HCT116 (cell line): Measurements from ENCODE around the gene NGF. TPM values are rescaled to one million over a fixed set of nuclear protein-coding genes. Genes with fewer than 3 reads are reported as not detected.
A peak's percentile ranks its signal among the peaks of the same experiment; 100 is the strongest.

Experiments
- ATAC-seq: fragments of 200-7000 bp; cut with Tn5 transposase; 2 replicates; pipeline ENCODE4 v1.9.1; 2020; ENCODE audit warnings: mild to moderate bottlenecking, moderate library complexity
- BruUV-seq: library from RNA; stranded (reverse); fragments of 400-500 nt; replicated peaks from 2 replicates; lab custom pipeline; 2021; lab: Mats Ljungman, UMichigan
- CTCF ChIA-PET: fragments of 300-600 bp; sonication (Branson Sonifier 250); formaldehyde crosslinking; loops from one replicate; lab custom pipeline; 2021; ENCODE audit warnings: antibody characterized with exemption; lab: Charles Lee
- POLR2A ChIA-PET: fragments of 300-600, 350-600 bp; sonication (Branson Sonifier 250); formaldehyde crosslinking; loops from one replicate; lab custom pipeline; 2021; ENCODE audit warnings: antibody characterized with exemption; lab: Charles Lee
- RAD21 ChIA-PET, 2 experiments: fragments of 300-600 bp; sonication (Branson Sonifier 250); formaldehyde crosslinking; loops; one replicate each; lab custom pipeline; 2023; ENCODE audit warnings: low total read pairs in 2 of 2; ENCODE audit not compliant: uncharacterized antibody in 2 of 2, unreplicated experiment in 2 of 2, low non-redundant PET in 1 of 2; lab: Charles Lee
- DNase-seq: peaks from one replicate; pipeline ENCODE4 v3.0.0-alpha.2; 2010; ENCODE audit warnings: low read depth, low spot score
- H2AFZ ChIP-seq: fragments of 200-600 bp; shearing (Covaris generic), sonication (generic); 2 replicates; pipeline ENCODE4 v1.6.1; 2017; ENCODE audit warnings: low read depth, mixed run types, mixed read lengths, antibody characterized with exemption, low read length; ENCODE audit not compliant: poor library complexity, severe bottlenecking
- H3K27ac ChIP-seq: 2 replicates; pipeline ENCODE4 v1.5.1; 2012; ENCODE audit warnings: low read depth, low read length
- H3K27me3 ChIP-seq: fragments of 200-600 bp; sonication (generic); 2 replicates; pipeline ENCODE4 v1.6.1; 2016; ENCODE audit warnings: mixed run types, low read length, mixed read lengths; ENCODE audit not compliant: insufficient read depth
- H3K36me3 ChIP-seq, 2 experiments: fragments of 200-500 bp in 1 of 2; fragments of 200-600 bp in 1 of 2; sonication (Bioruptor generic) in 1 of 2; sonication (generic) in 1 of 2; 2 replicates each; pipeline versions ENCODE4 v1.5.1 to v1.6.1; 2014 to 2016; ENCODE audit warnings: low read length in 2 of 2, inconsistent platforms in 1 of 2, mixed read lengths in 1 of 2, mixed run types in 1 of 2; ENCODE audit not compliant: insufficient read depth in 2 of 2, control insufficient read depth in 1 of 2
- H3K4me1 ChIP-seq, 2 experiments: fragments of 200-600 bp in 1 of 2; sonication (generic) in 1 of 2; 2 replicates each; pipeline versions ENCODE4 v1.5.1 to v1.6.1; 2012 to 2017; ENCODE audit warnings: low read length in 2 of 2, inconsistent platforms in 1 of 2, mild to moderate bottlenecking in 1 of 2, mixed read lengths in 1 of 2, mixed run types in 1 of 2, moderate library complexity in 1 of 2; ENCODE audit not compliant: insufficient read depth in 2 of 2, control insufficient read depth in 1 of 2
- H3K4me2 ChIP-seq: fragments of 200-600 bp; sonication (generic); 2 replicates; pipeline ENCODE4 v1.6.1; 2017; ENCODE audit warnings: mixed run types, low read length, mixed read lengths
- H3K4me3 ChIP-seq, 2 experiments: fragments of 200-600 bp in 1 of 2; sonication (generic) in 1 of 2; replicated peaks in 1 of 2; 2 replicates each; pipeline ENCODE4 v1.5.1; 2011 to 2016; ENCODE audit warnings: low read length in 2 of 2, control low read depth in 1 of 2, low read depth in 1 of 2, mild to moderate bottlenecking in 1 of 2, mixed read lengths in 1 of 2, mixed run types in 1 of 2
- H3K79me2 ChIP-seq: fragments of 200-600 bp; sonication (generic); 2 replicates; pipeline ENCODE4 v1.6.1; 2017; ENCODE audit warnings: mild to moderate bottlenecking, mixed run types, low read length, moderate library complexity, mixed read lengths; ENCODE audit not compliant: insufficient read depth
- H3K9ac ChIP-seq: fragments of 200-600 bp; sonication (generic); 2 replicates; pipeline ENCODE4 v1.6.1; 2016; ENCODE audit warnings: low read length, mixed read lengths
- H3K9me2 ChIP-seq: fragments of 200-600 bp; sonication (generic), shearing (Covaris generic); 2 replicates; pipeline ENCODE4 v1.6.1; 2017; ENCODE audit warnings: mixed run types, mild to moderate bottlenecking, moderate library complexity; ENCODE audit not compliant: insufficient read depth
- H3K9me3 ChIP-seq, 2 experiments: fragments of 200-500 bp in 1 of 2; fragments of 200-600 bp in 1 of 2; sonication (Bioruptor generic) in 1 of 2; sonication (generic) in 1 of 2; 2 replicates each; pipeline ENCODE4 v1.6.1; 2014 to 2017; ENCODE audit warnings: low read length in 2 of 2, mixed read lengths in 2 of 2, inconsistent platforms in 1 of 2, low read depth in 1 of 2, mild to moderate bottlenecking in 1 of 2, mixed run types in 1 of 2, moderate library complexity in 1 of 2; ENCODE audit not compliant: control insufficient read depth in 1 of 2, insufficient read depth in 1 of 2
- H4K20me1 ChIP-seq: fragments of 200-600 bp; sonication (generic), shearing (Covaris generic); 2 replicates; pipeline ENCODE4 v1.6.1; 2017; ENCODE audit warnings: mixed run types, mild to moderate bottlenecking, moderate library complexity; ENCODE audit not compliant: insufficient read depth
- CBX3 ChIP-seq: IDR thresholded peaks from 2 replicates; pipeline ENCODE4 v1.6.1; 2012; ENCODE audit warnings: low read depth
- FOSL1 ChIP-seq: IDR thresholded peaks from 2 replicates; pipeline ENCODE4 v1.6.1; 2012; ENCODE audit warnings: low read depth
- MAX ChIP-seq: IDR thresholded peaks from 2 replicates; pipeline ENCODE4 v1.6.1; 2012
- SIN3A ChIP-seq: IDR thresholded peaks from 2 replicates; pipeline ENCODE4 v1.6.1; 2012; ENCODE audit warnings: low read depth
- SP1 ChIP-seq: IDR thresholded peaks from 2 replicates; pipeline ENCODE4 v1.6.1; 2012; ENCODE audit warnings: low read depth
- ZFX ChIP-seq: fragments of 450-650 bp; IDR thresholded peaks from 2 replicates; pipeline ENCODE4 v1.6.1; 2017
- ZNF274 ChIP-seq: fragments of 200-500 bp; sonication (Bioruptor generic); IDR thresholded peaks from 2 replicates; pipeline ENCODE4 v1.6.1; 2014; ENCODE audit warnings: mild to moderate bottlenecking, low read depth, low read length, inconsistent platforms
- intact Hi-C: fragments of 100-400 bp; cut with micrococcal nuclease; formaldehyde crosslinking; loops from 2 replicates; pipeline ENCODE4 v1.10.0; 2022
- total RNA-seq: library from RNA; stranded (reverse); gene quantifications from one replicate; pipeline ENCODE4 v1.2.1, GENCODE V29; 2021; ENCODE audit not compliant: unreplicated experiment

NGF gene
- total RNA-seq, 1 experiment from 2014 or later = not detected

GRCh38 chr1:115237507-115237906 is 100.5 kb downstream of the NGF start:
- H3K27ac ChIP-seq = no peak overlapping the region
- H2AFZ ChIP-seq = no peak overlapping the region
- no peaks in the 10 kb centered on the region for H4K20me1 ChIP-seq
- H3K4me2 ChIP-seq = no peak overlapping the region
- ATAC-seq = no peak
- intact Hi-C loops = no loop called here
- ChIA-PET RAD21 (no interaction called here), CTCF (no interaction called here), POLR2A (no interaction called here)
- no peaks in the 10 kb centered on the region for H3K36me3 ChIP-seq
- peaks cover 0 to 7% of the 10 kb centered on the region in 2 experiments; a peak in 1 of 4 replicates for H3K4me1 ChIP-seq
- no peaks in the 10 kb centered on the region for H3K27me3 ChIP-seq
- TF ChIP-seq FOSL1 (peak; percentile 38; the same call in 1 of the 2 replicates), MAX (no peak)
- no peak for DNase-seq
- no TSS peak for BruUV-seq
- no peak overlapping the region for H3K9ac ChIP-seq
- H3K4me3 ChIP-seq = no peak overlapping the region
- no peaks in the 10 kb centered on the region for H3K9me2 ChIP-seq
- H3K9me3 ChIP-seq = no peaks in the 10 kb centered on the region
- no peaks in the 10 kb centered on the region for H3K79me2 ChIP-seq

GRCh38 chr1:115237023-115237422 is 101.0 kb downstream of the NGF start:
- DNase-seq (no peak), ATAC-seq (no peak)
- RAD21 ChIA-PET = no interaction called here
- Histone ChIP-seq H3K79me2 (no peaks in the 10 kb centered on the region), H3K27ac (no peak overlapping the region), H4K20me1 (no peaks in the 10 kb centered on the region), H3K9me2 (no peaks in the 10 kb centered on the region), H3K9me3 (no peaks in the 10 kb centered on the region), H3K4me1 (peaks cover 0 to 7% of the 10 kb centered on the region in 2 experiments; a peak in 1 of 4 replicates), H3K36me3 (no peaks in the 10 kb centered on the region), H3K4me2 (no peak overlapping the region), H3K4me3 (no peak overlapping the region), H3K9ac (no peak overlapping the region), H3K27me3 (no peaks in the 10 kb centered on the region), H2AFZ (no peak overlapping the region)
- POLR2A ChIA-PET = no interaction called here
- CTCF ChIA-PET = no interaction called here
- no TSS peak for BruUV-seq
- intact Hi-C loops = no loop called here
- no peak for TF ChIP-seq SIN3A
- no peak for TF ChIP-seq ZFX
- TF ChIP-seq MAX = no peak
- no peak for TF ChIP-seq ZNF274
- TF ChIP-seq SP1 = no peak
- no peak for TF ChIP-seq CBX3

Other genes starting within 250 kb of the NGF start
- 0.98 TPM for gene TSPAN2, start 248.7 kb downstream of the NGF start, total RNA-seq